Fibroblast of the conjunctiva (primary cell): ENCODE data around the gene SETD5.

Experiments used
- DNase-seq: peaks from one replicate; pipeline ENCODE4 v3.0.0-alpha.2; 2010; ENCODE audit warnings: low read depth

SETD5 gene

DNA sequence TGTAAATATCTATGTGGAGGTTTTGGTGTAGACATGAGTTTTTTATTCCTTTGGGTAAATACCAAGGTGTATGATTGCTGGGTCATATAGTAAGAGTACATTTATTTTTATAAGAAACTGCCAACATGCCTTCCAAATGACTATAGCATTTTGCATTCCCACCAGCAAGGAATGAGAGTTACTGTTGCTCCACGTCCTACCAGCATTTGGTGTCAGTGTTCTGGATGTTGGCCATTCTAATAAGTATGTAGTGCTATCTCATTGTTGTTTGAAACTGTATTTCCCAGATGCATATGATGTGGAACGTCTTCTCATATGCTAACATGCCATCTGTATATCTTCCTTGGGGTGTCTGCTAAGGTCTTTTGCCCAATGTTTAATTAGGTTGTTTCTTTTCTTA is 117.5 kb downstream of the SETD5 start:
- DNase-seq = no peak

DNA sequence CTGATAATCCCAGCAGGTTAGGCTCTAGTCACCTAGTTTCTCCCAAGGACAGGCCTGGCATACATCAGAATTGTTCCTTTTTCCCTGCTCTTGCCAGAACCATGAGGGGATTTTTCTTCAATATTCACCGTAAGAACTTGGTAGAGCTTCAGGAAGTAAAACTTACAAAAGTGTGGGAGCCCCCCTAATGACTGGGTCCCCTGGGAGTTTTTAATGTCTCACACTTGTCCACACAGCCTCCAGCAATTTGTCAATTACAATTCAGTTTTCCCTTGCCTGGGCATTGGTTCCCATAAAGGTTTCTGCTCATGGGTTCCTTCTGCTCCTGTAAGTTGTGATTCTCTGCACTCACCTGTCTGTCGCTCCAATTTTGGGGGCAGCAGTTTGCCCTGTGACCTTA is 127.7 kb downstream of the SETD5 start:
- DNase-seq = no peak
